HL-60 (cell line): ENCODE measurements around the gene HMCN2.

ENCODE experiments used
- DNase-seq, 2 experiments: peaks; one replicate each; pipeline ENCODE4 v3.0.0-alpha.2; 2010 to 2020; ENCODE audit warnings: low read depth in 1 of 2, low spot score in 1 of 2
- H3K27ac ChIP-seq: fragments of 250-450 bp; sonication (Bioruptor Pico); replicated peaks from 2 replicates; pipeline ENCODE4 v1.5.1; 2020; ENCODE audit warnings: mild to moderate bottlenecking, moderate library complexity
- H3K27me3 ChIP-seq: fragments of 250-450 bp; sonication (Bioruptor Pico); 2 replicates; pipeline ENCODE4 v1.5.1; 2021; ENCODE audit warnings: mild to moderate bottlenecking, moderate library complexity; ENCODE audit not compliant: insufficient read depth, poor library complexity, severe bottlenecking
- H3K4me3 ChIP-seq: replicated peaks from 2 replicates; pipeline ENCODE4 v1.5.1; 2011; ENCODE audit warnings: mild to moderate bottlenecking, control low read depth, low read length; ENCODE audit not compliant: insufficient read depth
- GABPA ChIP-seq: IDR thresholded peaks from 2 replicates; pipeline ENCODE4 v1.6.1; 2012; ENCODE audit warnings: low read depth
- POLR2AphosphoS5 ChIP-seq: IDR thresholded peaks from 2 replicates; pipeline ENCODE4 v1.6.1; 2012; ENCODE audit warnings: low read depth
- SPI1 ChIP-seq: IDR thresholded peaks from 2 replicates; pipeline ENCODE4 v1.6.1; 2012; ENCODE audit warnings: low read depth, mild to moderate bottlenecking, borderline replicate concordance
- TF ChIP-seq, protein P1 (sequence below): IDR thresholded peaks from one replicate; pipeline ENCODE4 v1.5.1; 2011; ENCODE audit warnings: low read length, control low read depth, inconsistent platforms; ENCODE audit not compliant: insufficient read depth
- TF ChIP-seq, protein P2 (sequence below): IDR thresholded peaks from 2 replicates; pipeline ENCODE4 v1.6.1; 2012; ENCODE audit warnings: low read depth; ENCODE audit not compliant: insufficient replicate concordance

HMCN2 gene

DNA sequence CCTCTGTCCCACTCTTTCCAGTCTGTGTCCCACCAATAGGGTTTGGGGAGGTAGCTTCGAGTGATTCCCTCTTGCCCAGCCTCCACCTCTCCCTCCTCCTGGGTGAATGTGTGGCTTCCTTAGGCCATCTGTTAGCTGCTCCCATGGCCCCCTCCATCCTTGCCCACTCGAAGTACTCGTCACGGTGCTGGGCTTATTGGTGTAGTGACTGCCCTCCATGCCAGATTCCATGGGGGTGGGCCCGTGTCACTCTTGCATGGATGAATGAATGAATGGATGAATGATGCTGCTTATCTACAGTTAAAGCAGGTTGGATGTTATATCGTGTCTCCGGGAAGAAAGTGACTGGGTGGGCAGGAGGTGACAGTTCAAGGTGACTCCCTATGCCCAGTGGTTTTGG lies 19.1 kb downstream of the HMCN2 start:
- no peaks in the 10 kb centered on the region for H3K27me3 ChIP-seq
- no peak for DNase-seq
- TF ChIP-seq, protein P1, sequence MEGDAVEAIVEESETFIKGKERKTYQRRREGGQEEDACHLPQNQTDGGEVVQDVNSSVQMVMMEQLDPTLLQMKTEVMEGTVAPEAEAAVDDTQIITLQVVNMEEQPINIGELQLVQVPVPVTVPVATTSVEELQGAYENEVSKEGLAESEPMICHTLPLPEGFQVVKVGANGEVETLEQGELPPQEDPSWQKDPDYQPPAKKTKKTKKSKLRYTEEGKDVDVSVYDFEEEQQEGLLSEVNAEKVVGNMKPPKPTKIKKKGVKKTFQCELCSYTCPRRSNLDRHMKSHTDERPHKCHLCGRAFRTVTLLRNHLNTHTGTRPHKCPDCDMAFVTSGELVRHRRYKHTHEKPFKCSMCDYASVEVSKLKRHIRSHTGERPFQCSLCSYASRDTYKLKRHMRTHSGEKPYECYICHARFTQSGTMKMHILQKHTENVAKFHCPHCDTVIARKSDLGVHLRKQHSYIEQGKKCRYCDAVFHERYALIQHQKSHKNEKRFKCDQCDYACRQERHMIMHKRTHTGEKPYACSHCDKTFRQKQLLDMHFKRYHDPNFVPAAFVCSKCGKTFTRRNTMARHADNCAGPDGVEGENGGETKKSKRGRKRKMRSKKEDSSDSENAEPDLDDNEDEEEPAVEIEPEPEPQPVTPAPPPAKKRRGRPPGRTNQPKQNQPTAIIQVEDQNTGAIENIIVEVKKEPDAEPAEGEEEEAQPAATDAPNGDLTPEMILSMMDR = no peak
- TF ChIP-seq, protein P2, sequence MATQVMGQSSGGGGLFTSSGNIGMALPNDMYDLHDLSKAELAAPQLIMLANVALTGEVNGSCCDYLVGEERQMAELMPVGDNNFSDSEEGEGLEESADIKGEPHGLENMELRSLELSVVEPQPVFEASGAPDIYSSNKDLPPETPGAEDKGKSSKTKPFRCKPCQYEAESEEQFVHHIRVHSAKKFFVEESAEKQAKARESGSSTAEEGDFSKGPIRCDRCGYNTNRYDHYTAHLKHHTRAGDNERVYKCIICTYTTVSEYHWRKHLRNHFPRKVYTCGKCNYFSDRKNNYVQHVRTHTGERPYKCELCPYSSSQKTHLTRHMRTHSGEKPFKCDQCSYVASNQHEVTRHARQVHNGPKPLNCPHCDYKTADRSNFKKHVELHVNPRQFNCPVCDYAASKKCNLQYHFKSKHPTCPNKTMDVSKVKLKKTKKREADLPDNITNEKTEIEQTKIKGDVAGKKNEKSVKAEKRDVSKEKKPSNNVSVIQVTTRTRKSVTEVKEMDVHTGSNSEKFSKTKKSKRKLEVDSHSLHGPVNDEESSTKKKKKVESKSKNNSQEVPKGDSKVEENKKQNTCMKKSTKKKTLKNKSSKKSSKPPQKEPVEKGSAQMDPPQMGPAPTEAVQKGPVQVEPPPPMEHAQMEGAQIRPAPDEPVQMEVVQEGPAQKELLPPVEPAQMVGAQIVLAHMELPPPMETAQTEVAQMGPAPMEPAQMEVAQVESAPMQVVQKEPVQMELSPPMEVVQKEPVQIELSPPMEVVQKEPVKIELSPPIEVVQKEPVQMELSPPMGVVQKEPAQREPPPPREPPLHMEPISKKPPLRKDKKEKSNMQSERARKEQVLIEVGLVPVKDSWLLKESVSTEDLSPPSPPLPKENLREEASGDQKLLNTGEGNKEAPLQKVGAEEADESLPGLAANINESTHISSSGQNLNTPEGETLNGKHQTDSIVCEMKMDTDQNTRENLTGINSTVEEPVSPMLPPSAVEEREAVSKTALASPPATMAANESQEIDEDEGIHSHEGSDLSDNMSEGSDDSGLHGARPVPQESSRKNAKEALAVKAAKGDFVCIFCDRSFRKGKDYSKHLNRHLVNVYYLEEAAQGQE = no peak
- TF ChIP-seq GABPA = no peak
- no peak for TF ChIP-seq POLR2AphosphoS5
- no peak for TF ChIP-seq SPI1
- H3K27ac ChIP-seq = no peak overlapping the region
- no peak overlapping the region for H3K4me3 ChIP-seq

GRCh38 chr9:130285271-130285670 lies 19.7 kb downstream of the HMCN2 start:
- TF ChIP-seq SPI1 = no peak
- TF ChIP-seq GABPA = no peak
- TF ChIP-seq, protein P2 = no peak
- TF ChIP-seq, protein P1 = no peak
- H3K4me3 ChIP-seq = no peak overlapping the region
- no peak overlapping the region for H3K27ac ChIP-seq
- no peak for DNase-seq
- H3K27me3 ChIP-seq = no peaks in the 10 kb centered on the region

GRCh38 chr9:130286072-130286770 lies 20.7 kb downstream of the HMCN2 start:
- Histone ChIP-seq H3K27ac (no peak overlapping the region), H3K4me3 (no peak overlapping the region), H3K27me3 (no peaks in the 10 kb centered on the region)
- DNase-seq = no peak
- TF ChIP-seq, protein P2 = no peak
- TF ChIP-seq GABPA = no peak
- TF ChIP-seq, protein P1 = no peak
- no peak for TF ChIP-seq SPI1
- no peak for TF ChIP-seq POLR2AphosphoS5
